GM13977 (cell line): ENCODE data around the gene AAGAB.

Experiments
- DNase-seq: peaks from one replicate; pipeline ENCODE4 v3.0.0; 2012; ENCODE audit warnings: low spot score
- in situ Hi-C: fragments of 300-500 bp; cut with MboI; formaldehyde crosslinking; loops from one replicate; pipeline ENCODE4 v1.12.0; 2022; ENCODE audit warnings: low sequenced_read_pairs, low pct_unique_long_range_greater_than_20kb, mixed read lengths, inconsistent platforms; ENCODE audit not compliant: unreplicated experiment
- TF ChIP-seq, protein P1 (sequence below): IDR thresholded peaks from 2 replicates; pipeline ENCODE4 v1.5.1; 2012; ENCODE audit warnings: mild to moderate bottlenecking, control low read depth; ENCODE audit not compliant: insufficient read depth; ENCODE audit errors: extremely low read depth, missing control alignments

AAGAB gene

DNA sequence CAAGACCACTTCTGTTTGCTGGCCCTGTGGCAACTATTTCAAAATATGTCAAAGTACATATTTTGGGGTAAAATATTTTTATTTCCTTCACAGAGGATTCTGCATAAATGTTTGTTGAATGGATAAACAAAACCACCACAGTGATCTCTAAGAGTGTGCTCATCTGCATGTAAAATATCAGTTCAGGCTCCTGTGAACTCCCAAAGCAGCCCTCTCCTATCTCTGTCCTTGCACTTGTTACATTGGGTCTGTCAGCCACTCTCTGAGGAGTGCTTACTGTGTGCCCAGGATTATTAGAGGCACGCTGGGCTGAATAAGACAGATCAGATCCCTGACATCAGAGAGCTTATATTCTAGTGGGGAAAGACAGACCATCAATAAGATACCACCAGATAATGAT lies 27.3 kb upstream of the AAGAB start:
- TF ChIP-seq, protein P1, sequence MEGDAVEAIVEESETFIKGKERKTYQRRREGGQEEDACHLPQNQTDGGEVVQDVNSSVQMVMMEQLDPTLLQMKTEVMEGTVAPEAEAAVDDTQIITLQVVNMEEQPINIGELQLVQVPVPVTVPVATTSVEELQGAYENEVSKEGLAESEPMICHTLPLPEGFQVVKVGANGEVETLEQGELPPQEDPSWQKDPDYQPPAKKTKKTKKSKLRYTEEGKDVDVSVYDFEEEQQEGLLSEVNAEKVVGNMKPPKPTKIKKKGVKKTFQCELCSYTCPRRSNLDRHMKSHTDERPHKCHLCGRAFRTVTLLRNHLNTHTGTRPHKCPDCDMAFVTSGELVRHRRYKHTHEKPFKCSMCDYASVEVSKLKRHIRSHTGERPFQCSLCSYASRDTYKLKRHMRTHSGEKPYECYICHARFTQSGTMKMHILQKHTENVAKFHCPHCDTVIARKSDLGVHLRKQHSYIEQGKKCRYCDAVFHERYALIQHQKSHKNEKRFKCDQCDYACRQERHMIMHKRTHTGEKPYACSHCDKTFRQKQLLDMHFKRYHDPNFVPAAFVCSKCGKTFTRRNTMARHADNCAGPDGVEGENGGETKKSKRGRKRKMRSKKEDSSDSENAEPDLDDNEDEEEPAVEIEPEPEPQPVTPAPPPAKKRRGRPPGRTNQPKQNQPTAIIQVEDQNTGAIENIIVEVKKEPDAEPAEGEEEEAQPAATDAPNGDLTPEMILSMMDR = no peak
- no peak for DNase-seq
- in situ Hi-C loops = no loop called here

DNA sequence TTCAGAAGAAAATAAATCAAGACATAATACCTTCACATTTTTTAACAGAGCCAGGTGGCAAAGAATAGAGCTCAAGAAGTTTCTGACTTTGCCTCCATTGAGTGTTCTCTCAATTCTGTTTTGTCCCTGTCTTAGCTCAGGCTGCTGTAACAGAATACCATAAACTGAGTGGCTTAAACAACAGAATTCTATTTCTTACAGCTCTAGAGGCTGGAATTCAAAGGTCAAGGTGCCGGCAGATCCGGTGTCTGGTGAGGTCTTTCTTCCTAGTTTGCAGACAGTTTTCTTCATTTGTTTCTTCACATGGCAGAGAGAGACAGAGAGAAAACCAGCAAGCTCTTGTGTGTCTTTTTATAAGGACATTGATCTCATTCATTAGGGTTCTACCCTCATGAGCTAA lies 25.8 kb upstream of the AAGAB start:
- in situ Hi-C loops = no loop called here
- TF ChIP-seq, protein P1 = no peak
- no peak for DNase-seq

DNA sequence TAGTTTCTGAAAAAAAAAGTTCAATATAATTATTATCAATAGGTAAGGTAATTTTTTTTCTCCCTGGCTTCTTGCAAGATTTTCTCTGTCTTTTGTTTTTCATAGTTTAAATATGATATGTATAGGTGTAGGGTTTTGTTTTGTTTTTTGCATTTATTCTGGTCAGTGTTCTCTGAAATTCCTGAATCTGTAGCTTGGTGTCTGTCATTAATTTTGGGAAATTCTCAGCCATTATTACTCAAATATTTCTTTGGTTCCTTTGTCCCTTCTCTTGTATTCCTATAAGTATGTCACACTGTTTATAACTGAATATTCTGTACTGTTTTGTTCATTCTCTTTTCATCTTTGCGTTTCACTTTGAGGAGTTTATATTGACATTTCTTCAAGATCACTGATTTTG lies 22.2 kb upstream of the AAGAB start:
- DNase-seq = no peak
- in situ Hi-C loops = no loop called here
- TF ChIP-seq, protein P1 = no peak

DNA sequence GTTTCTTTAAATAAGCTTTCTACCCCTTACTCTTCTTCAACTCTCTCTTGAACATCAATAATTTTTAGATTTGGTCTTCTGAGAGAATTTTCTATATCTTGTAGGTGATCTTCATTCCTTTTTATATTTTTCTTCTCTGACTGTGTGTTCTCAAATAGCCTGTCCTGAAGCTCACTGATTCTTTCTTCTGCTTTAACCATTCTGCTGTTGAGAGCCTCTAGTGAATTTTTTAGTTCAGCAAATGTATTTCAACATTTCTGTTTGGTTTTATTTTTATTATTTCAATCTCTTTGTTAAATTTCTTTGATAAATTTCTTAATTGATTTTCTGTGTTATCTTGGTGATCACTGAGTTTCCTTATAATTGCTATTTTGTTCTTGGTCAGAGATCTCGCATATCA lies 19.8 kb upstream of the AAGAB start:
- TF ChIP-seq, protein P1 = no peak
- in situ Hi-C loops = no loop called here
- no peak for DNase-seq

DNA sequence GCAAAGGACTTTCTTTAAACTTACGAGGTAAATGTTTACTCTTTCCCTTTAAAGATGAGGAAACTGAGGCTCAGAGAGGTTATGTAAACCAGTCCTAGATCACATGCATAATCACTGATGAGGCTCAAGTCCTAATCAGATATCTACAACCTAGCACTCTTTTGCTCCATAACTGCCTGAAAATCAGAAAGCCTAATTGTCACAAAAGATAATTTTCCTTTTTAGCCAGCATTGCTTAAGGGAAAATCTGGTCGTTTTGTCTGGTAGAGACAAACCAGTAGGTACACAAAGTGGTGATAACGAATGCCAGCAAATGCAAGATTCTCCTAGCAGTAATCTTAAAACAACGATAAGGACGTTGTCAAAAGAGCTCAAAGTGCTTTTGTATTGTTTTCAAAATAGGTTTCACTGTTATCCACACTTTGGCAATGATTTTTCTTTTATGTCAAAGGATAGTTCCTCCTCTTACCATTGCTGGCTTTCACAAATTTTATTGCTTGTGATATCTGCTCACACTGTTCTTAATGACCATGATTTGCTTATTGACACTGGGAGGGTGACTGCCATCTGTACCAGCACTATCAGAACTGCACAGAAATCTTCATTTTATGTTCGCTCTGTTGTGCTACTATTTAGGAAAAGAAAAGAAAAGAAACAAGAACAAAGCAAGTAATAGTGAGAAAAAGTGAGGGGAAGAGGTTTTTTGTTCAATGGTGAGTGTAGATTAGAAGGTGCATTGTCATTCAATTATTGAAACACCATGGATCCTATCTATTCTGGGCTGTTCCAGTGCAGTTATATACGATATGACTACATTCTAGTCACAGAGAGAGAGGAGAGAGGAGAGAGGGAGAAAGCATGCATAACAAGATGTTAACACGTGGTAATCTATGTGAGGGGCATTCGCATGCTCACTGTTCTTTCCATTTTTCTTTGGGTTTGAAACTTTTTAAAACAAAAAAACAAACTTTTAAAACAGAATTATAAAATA lies 13.8 kb upstream of the AAGAB start:
- TF ChIP-seq, protein P1 = no peak
- in situ Hi-C loops = no loop called here
- no peak for DNase-seq

DNA sequence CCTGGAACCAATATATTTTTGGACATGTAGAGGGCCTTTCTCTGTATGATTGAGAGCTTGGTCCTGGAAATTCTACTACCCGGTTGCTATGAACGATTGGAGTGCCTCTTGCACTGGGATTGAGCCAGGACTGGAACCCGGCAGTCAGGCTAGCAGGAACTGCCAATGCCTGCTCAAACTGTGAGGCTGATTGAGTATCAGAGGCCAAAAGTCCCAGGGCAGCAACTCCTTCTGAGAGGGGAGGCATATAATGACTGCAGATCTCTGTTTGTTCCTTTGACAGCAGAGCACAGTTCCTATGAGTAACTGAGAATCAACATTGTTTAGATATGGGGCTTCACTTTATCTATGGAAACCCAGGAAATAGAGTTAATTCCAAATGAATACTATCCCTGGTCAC lies 13.0 kb upstream of the AAGAB start:
- no peak for DNase-seq
- TF ChIP-seq, protein P1 = no peak
- in situ Hi-C loops = no loop called here
